Measurements from ENCODE around the gene TFCP2L1. TPM values are rescaled to one million over a fixed set of nuclear protein-coding genes. Genes with fewer than 3 reads are reported as not detected.

The TFCP2L1 gene
- total and polyA plus RNA-seq, 2 of the 4 experiments (the other 2 are of a cell fraction) = not detected

DNA sequence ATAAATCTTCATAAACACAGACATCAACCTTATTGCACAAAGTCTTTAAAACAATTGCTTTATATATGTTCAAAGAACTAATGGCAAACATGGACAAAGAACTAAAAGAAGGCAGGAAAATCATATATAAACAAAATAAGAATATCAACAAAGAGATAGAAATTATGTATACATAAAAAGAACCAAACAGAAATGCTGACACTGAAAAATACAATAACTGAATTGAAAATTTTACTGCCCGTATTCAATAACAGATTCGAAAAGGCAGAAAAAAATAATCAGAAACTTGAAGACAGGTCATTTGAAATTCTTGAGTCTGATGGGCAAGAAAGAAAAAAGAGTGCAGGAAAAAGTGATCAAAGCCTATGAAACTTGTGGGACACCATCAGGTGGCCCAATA is 22.0 kb upstream of the TFCP2L1 start:
- WGBS, 2 experiments (ENCODE audit: extremely low coverage in 2 of 2, insufficient read length in 1 of 2) = no CpG with 5 or more reads among the region's 2 CpGs
- intact Hi-C loops (cut with micrococcal nuclease) (no loop called here), dilution Hi-C loops (cut with HindIII; ENCODE audit: low sequenced_read_pairs, unreplicated experiment) (no loop called here), in situ Hi-C loops (cut with MboI; ENCODE audit: low sequenced_read_pairs) (no loop called here)
- no peak overlapping the region for H2BK20ac ChIP-seq (ENCODE audit: low read depth, low read length)
- no peak overlapping the region for H2BK120ac ChIP-seq (ENCODE audit: low read depth, low read length)
- H3K4me3 ChIP-seq (ENCODE audit: insufficient read depth, low read depth, low read length) = no peak overlapping the region
- H4K5ac ChIP-seq (ENCODE audit: low read depth, low read length) = no peak overlapping the region
- DNase-seq = no peak
- no peaks in the 10 kb centered on the region for H3K79me1 ChIP-seq (ENCODE audit: low read depth in 1 of 2, low read length in 2 of 2)
- H3K9me1 ChIP-seq (ENCODE audit: insufficient read depth, low read length) = no peaks in the 10 kb centered on the region
- no peak overlapping the region for H3K56ac ChIP-seq (ENCODE audit: extremely low read depth, insufficient read depth, low read length)
- H3K27me3 ChIP-seq (ENCODE audit: control insufficient read depth, insufficient read depth, low read length) = peaks cover 15% of the 10 kb centered on the region
- ChIA-PET CTCF (no interaction called here), POLR2A (ENCODE audit: unreplicated experiment) (no interaction called here)
- no peak overlapping the region for H2AK9ac ChIP-seq (replicated peaks; ENCODE audit: low read depth, low read length, poor library complexity)
- H3K4me2 ChIP-seq (ENCODE audit: low read depth, low read length) = no peak overlapping the region
- H4K8ac ChIP-seq (ENCODE audit: low read depth in 2 of 2, low read length in 2 of 2) = no peak overlapping the region
- no peaks in the 10 kb centered on the region for H4K20me1 ChIP-seq (ENCODE audit: insufficient read depth, low read length)
- no peak for ATAC-seq (ENCODE audit: low read depth)
- H2AK5ac ChIP-seq (ENCODE audit: low read depth, low read length) = no peak overlapping the region
- no peaks in the 10 kb centered on the region for H3K36me3 ChIP-seq (ENCODE audit: control insufficient read depth, insufficient read depth, low read length)
- no peak overlapping the region for H3K4ac ChIP-seq (ENCODE audit: low read depth, low read length)
- no peak overlapping the region for H2AFZ ChIP-seq (replicated peaks; ENCODE audit: low read length, poor library complexity)
- no peak overlapping the region for H3K18ac ChIP-seq (ENCODE audit: low read depth, low read length)
- H3K9ac ChIP-seq (ENCODE audit: low read depth, low read length) = no peak overlapping the region
- H3K14ac ChIP-seq (replicated peaks; ENCODE audit: low read depth, low read length) = no peak overlapping the region
- H3K4me1 ChIP-seq (ENCODE audit: control insufficient read depth, insufficient read depth, low read length) = no peaks in the 10 kb centered on the region
- H3K23ac ChIP-seq (ENCODE audit: low read depth, low read length) = no peak overlapping the region
- H3K27ac ChIP-seq (ENCODE audit: insufficient read depth, low read length) = no peak overlapping the region
- H3K9me3 ChIP-seq (ENCODE audit: control insufficient read depth, insufficient read depth, low read length) = no peaks in the 10 kb centered on the region
- TF ChIP-seq MXI1 (IDR thresholded peaks at IDR 0.05; ENCODE audit: borderline replicate concordance, low read depth, low read length) = no peak
- TF ChIP-seq MAFK (IDR thresholded peaks at IDR 0.05; ENCODE audit: low read depth, low read length) = peak; percentile 56
- H2BK5ac ChIP-seq (ENCODE audit: low read depth, low read length, poor library complexity, severe bottlenecking) = no peak overlapping the region
- BruUV-seq (replicated peaks) = no TSS peak
- H2BK15ac ChIP-seq (ENCODE audit: low read depth, low read length) = no peak overlapping the region
- H4K91ac ChIP-seq (ENCODE audit: insufficient read depth, low read depth, low read length) = no peak overlapping the region
